Prostate gland (tissue), 2 donors: ENCODE measurements around the gene TMEM201.

ENCODE experiments used
- CTCF ChIP-seq, 4 experiments: fragments of 200-600 bp in 2 of 4; fragments of 450-650 bp in 2 of 4; sonication (generic) in 2 of 4; IDR thresholded peaks; 1 replicate in 3 of 4; 2 replicates in 1 of 4; pipeline ENCODE4 v1.5.1; 2016 to 2019; ENCODE audit warnings: antibody characterized with exemption in 4 of 4, mild to moderate bottlenecking in 2 of 4, moderate library complexity in 2 of 4
- POLR2A ChIP-seq: fragments of 450-650 bp; IDR thresholded peaks from one replicate; pipeline ENCODE4 v1.6.1; 2016; ENCODE audit warnings: antibody characterized with exemption, mild to moderate bottlenecking

GRCh38 chr1:9553736-9554144, 35.0 kb upstream of the TMEM201 start:
- no peak for TF ChIP-seq CTCF (IDR thresholded peaks at IDR 0.05)
- TF ChIP-seq POLR2A, result no peak
